GM12878 (cell line): ENCODE data around the gene RLIM. TPM values are rescaled to one million over a fixed set of nuclear protein-coding genes. Genes with fewer than 3 reads are reported as not detected.

ENCODE experiments used
- BMI1 ChIP-seq: fragments of 450-650 bp; IDR thresholded peaks from 2 replicates; pipeline ENCODE4 v1.6.1; 2016; ENCODE audit warnings: mild to moderate bottlenecking, moderate library complexity, borderline replicate concordance
- EP300 ChIP-seq, 2 experiments: fragments of 150-350 bp in 1 of 2; IDR thresholded peaks; 2 replicates each; pipeline ENCODE4 v1.6.1; 2011 to 2012; ENCODE audit warnings: low read depth in 2 of 2, low read length in 2 of 2, borderline replicate concordance in 1 of 2, improper control_type of control experiment in 1 of 2, inconsistent platforms in 1 of 2; ENCODE audit not compliant: control insufficient read depth in 1 of 2
- NR2C1 ChIP-seq: fragments of 450-650 bp; IDR thresholded peaks from 2 replicates; pipeline ENCODE4 v1.6.1; 2017; ENCODE audit warnings: antibody characterized with exemption, mild to moderate bottlenecking, moderate library complexity
- RAD21 ChIP-seq: IDR thresholded peaks from 2 replicates; pipeline ENCODE4 v1.6.1; 2011; ENCODE audit warnings: mild to moderate bottlenecking, low read depth, low read length, moderate library complexity; ENCODE audit not compliant: insufficient read depth
- SMARCA5 ChIP-seq: fragments of 450-650 bp; IDR thresholded peaks from 2 replicates; pipeline ENCODE4 v1.6.1; 2017; ENCODE audit warnings: mild to moderate bottlenecking
- TBL1XR1 ChIP-seq: IDR thresholded peaks from 2 replicates; pipeline ENCODE4 v1.6.1; 2012; ENCODE audit warnings: low read depth, low read length, improper control_type of control experiment
- polyA plus RNA-seq, 11 experiments: library from polyadenylated mRNA; depleted of rRNA in 4 of 11; unstranded in 6 of 11; stranded (reverse) in 5 of 11; fragments of >200 nt; fragmentation: Nextera tagmentation in 4 of 11; fragmentation: Illumina TruSeq in 1 of 11; extraction: Ambion mirVana in 4 of 11; extraction: Trizol in 1 of 11; gene quantifications; 1 replicate in 1 of 11; 2 replicates in 10 of 11; pipeline versions ENCODE4 v1.2.1 to v1.2.3, GENCODE V29; 2011 to 2016; ENCODE audit warnings: inconsistent platforms in 2 of 11, missing spikeins in 2 of 11, low read depth in 1 of 11
- total RNA-seq, 4 experiments: library from RNA; depleted of rRNA in 3 of 4; stranded (reverse); fragments of >200 nt in 3 of 4; fragmentation: Illumina TruSeq in 1 of 4; extraction: Trizol in 1 of 4; gene quantifications; 2 replicates each; pipeline versions ENCODE4 v1.2.1 to v1.2.3, GENCODE V29; 2013 to 2021

Gene RLIM
- total and polyA plus RNA-seq, 10 of the 15 experiments (the other 5 are each of a cell fraction or from before 2014, with no cell fraction given) = 4.0 to 33.9 (median 15.1) TPM

GRCh38 chrX:74535408-74536151 lies 78.8 kb downstream of the RLIM start (continued):
- peak; percentile 55; the same call in 1 of the 2 replicates for TF ChIP-seq NR2C1
- TF ChIP-seq BMI1 = no peak
- peak; percentile 66 for TF ChIP-seq RAD21
- no peak for TF ChIP-seq EP300 (IDR thresholded peaks at IDR 0.05; ENCODE audit: borderline replicate concordance in 1 of 2, control insufficient read depth in 1 of 2, low read depth in 2 of 2, low read length in 2 of 2)
- TF ChIP-seq TBL1XR1 = no peak
- no peak for TF ChIP-seq SMARCA5

Other genes starting within 250 kb of the RLIM start
- not detected in 2 replicates for gene SLC16A2, start 193.1 kb downstream of the RLIM start, total RNA-seq (2014; rRNA removed)
- not detected in 2 replicates for gene SLC16A2, start 193.1 kb downstream of the RLIM start, total RNA-seq (2014; rRNA removed; fragmentation: Illumina TruSeq; extraction: Trizol)
- gene SLC16A2, start 193.1 kb downstream of the RLIM start, total RNA-seq (2021) = 0.08 and 0.13 TPM in 2 replicates
- gene SLC16A2, start 193.1 kb downstream of the RLIM start, polyA plus RNA-seq (2011; rRNA removed) = not detected in 2 replicates
- not detected in 2 replicates for gene SLC16A2, start 193.1 kb downstream of the RLIM start, polyA plus RNA-seq (2014; fragmentation: Illumina TruSeq; extraction: Trizol)
- gene SLC16A2, start 193.1 kb downstream of the RLIM start, polyA plus RNA-seq (2014; fragmentation: Nextera tagmentation; extraction: Ambion mirVana) = not detected
- gene SLC16A2, start 193.1 kb downstream of the RLIM start, polyA plus RNA-seq (2014; rRNA removed) = not detected in 2 replicates
- gene SLC16A2, start 193.1 kb downstream of the RLIM start, polyA plus RNA-seq (2016; fragmentation: Nextera tagmentation; extraction: Ambion mirVana) = under 1 TPM in 1 of 2 experiments, not detected in 1; 0.13 TPM